Nephron progenitor cell (in vitro differentiated cells): Measurements from ENCODE around the gene CDH15.
A peak's percentile ranks its signal among the peaks of the same experiment; 100 is the strongest.

Source experiments
- DNase-seq: peaks from one replicate; pipeline ENCODE4 v3.0.0; 2021
- H3K27ac Mint-ChIP-seq: 2 replicates; pipeline ENCODE4 v1.8.0; 2021; ENCODE audit warnings: mild to moderate bottlenecking, moderate library complexity, mixed read lengths
- H3K27me3 Mint-ChIP-seq: 2 replicates; pipeline ENCODE4 v1.8.0; 2021; ENCODE audit warnings: mild to moderate bottlenecking, low read depth, mixed read lengths; ENCODE audit not compliant: poor library complexity
- H3K36me3 Mint-ChIP-seq: 2 replicates; pipeline ENCODE4 v1.8.0; 2021; ENCODE audit warnings: low read depth, mixed read lengths
- H3K4me1 Mint-ChIP-seq: 2 replicates; pipeline ENCODE4 v1.8.0; 2021; ENCODE audit warnings: mixed read lengths
- H3K4me3 Mint-ChIP-seq: 2 replicates; pipeline ENCODE4 v1.8.0; 2021; ENCODE audit warnings: mild to moderate bottlenecking, moderate library complexity, mixed read lengths
- H3K9me3 Mint-ChIP-seq: 2 replicates; pipeline ENCODE4 v1.8.0; 2021; ENCODE audit warnings: mild to moderate bottlenecking, moderate library complexity, mixed read lengths
- TF ChIP-seq, protein P1 (sequence below): fragments of 200-600 bp; sonication (generic); IDR thresholded peaks from 2 replicates; pipeline ENCODE4 v1.5.0; 2021; ENCODE audit warnings: antibody characterized with exemption

CDH15 gene, protein sequence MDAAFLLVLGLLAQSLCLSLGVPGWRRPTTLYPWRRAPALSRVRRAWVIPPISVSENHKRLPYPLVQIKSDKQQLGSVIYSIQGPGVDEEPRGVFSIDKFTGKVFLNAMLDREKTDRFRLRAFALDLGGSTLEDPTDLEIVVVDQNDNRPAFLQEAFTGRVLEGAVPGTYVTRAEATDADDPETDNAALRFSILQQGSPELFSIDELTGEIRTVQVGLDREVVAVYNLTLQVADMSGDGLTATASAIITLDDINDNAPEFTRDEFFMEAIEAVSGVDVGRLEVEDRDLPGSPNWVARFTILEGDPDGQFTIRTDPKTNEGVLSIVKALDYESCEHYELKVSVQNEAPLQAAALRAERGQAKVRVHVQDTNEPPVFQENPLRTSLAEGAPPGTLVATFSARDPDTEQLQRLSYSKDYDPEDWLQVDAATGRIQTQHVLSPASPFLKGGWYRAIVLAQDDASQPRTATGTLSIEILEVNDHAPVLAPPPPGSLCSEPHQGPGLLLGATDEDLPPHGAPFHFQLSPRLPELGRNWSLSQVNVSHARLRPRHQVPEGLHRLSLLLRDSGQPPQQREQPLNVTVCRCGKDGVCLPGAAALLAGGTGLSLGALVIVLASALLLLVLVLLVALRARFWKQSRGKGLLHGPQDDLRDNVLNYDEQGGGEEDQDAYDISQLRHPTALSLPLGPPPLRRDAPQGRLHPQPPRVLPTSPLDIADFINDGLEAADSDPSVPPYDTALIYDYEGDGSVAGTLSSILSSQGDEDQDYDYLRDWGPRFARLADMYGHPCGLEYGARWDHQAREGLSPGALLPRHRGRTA

GRCh38 chr16:89171216-89172170 is at the start of gene CDH15:
TSS of gene CDH15 (plus strand) at chr16:89171748. CDS start at chr16:89171832, 84 bp downstream.
- TF ChIP-seq, protein P1, sequence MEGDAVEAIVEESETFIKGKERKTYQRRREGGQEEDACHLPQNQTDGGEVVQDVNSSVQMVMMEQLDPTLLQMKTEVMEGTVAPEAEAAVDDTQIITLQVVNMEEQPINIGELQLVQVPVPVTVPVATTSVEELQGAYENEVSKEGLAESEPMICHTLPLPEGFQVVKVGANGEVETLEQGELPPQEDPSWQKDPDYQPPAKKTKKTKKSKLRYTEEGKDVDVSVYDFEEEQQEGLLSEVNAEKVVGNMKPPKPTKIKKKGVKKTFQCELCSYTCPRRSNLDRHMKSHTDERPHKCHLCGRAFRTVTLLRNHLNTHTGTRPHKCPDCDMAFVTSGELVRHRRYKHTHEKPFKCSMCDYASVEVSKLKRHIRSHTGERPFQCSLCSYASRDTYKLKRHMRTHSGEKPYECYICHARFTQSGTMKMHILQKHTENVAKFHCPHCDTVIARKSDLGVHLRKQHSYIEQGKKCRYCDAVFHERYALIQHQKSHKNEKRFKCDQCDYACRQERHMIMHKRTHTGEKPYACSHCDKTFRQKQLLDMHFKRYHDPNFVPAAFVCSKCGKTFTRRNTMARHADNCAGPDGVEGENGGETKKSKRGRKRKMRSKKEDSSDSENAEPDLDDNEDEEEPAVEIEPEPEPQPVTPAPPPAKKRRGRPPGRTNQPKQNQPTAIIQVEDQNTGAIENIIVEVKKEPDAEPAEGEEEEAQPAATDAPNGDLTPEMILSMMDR: no peak
- Mint-ChIP-seq H3K27me3 (peaks cover 43% of the 10 kb centered on the region), H3K9me3 (no peaks in the 10 kb centered on the region), H3K36me3 (no peaks in the 10 kb centered on the region), H3K4me3 (peak within 1 kb of the TSS; percentile 61), H3K27ac (no peak within 1 kb of the TSS), H3K4me1 (peaks cover 42% of the 10 kb centered on the region)
- DNase-seq: peak; percentile 97

DNA sequence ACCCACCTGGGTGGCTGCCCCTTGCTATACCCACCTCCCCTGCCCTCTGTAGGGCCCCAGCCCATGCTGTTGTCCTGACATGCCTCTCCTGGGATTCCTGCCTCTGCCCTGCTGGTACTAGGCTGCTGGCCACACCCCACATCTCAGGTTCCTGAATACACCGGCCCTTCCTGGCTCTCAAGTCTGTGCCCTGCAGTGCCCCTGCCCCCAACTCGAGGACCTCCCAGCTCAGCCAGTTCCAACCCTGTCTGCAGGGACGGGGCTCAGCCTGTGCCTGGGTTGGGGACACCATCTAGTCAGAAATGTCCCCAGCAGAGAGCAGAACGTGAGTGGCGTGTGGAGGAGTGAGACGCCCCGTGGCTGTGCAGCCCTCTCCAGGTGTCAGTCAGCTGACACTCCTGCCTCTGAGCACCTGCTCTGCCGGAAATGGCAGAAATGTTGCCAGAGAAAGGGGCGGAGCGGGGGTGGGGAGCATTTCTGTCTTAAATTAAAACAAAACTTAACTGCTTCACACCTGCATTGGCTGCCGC is 49.2 kb upstream of the CDH15 start:
- peaks cover 8% of the 10 kb centered on the region for H3K9me3 Mint-ChIP-seq
- H3K4me1 Mint-ChIP-seq: no peaks in the 10 kb centered on the region
- no peak overlapping the region for H3K27ac Mint-ChIP-seq
- TF ChIP-seq, protein P1: no peak
- no peak for DNase-seq
- H3K36me3 Mint-ChIP-seq: peaks cover 46% of the 10 kb centered on the region
- H3K4me3 Mint-ChIP-seq: no peak overlapping the region
- H3K27me3 Mint-ChIP-seq: no peaks in the 10 kb centered on the region

GRCh38 chr16:89123001-89123830 is 48.3 kb upstream of the CDH15 start:
- no peak for DNase-seq
- H3K4me1 Mint-ChIP-seq: no peaks in the 10 kb centered on the region
- peaks cover 41% of the 10 kb centered on the region for H3K36me3 Mint-ChIP-seq
- TF ChIP-seq, protein P1: no peak
- peaks cover 8% of the 10 kb centered on the region for H3K9me3 Mint-ChIP-seq
- no peak overlapping the region for H3K4me3 Mint-ChIP-seq
- H3K27ac Mint-ChIP-seq: no peak overlapping the region
- no peaks in the 10 kb centered on the region for H3K27me3 Mint-ChIP-seq

GRCh38 chr16:89123831-89124100 is 47.8 kb upstream of the CDH15 start:
- Mint-ChIP-seq H3K27me3 (no peaks in the 10 kb centered on the region), H3K36me3 (peaks cover 42% of the 10 kb centered on the region), H3K4me3 (no peak overlapping the region), H3K4me1 (no peaks in the 10 kb centered on the region), H3K9me3 (peaks cover 10% of the 10 kb centered on the region), H3K27ac (no peak overlapping the region)
- TF ChIP-seq, protein P1: no peak
- DNase-seq: no peak

DNA sequence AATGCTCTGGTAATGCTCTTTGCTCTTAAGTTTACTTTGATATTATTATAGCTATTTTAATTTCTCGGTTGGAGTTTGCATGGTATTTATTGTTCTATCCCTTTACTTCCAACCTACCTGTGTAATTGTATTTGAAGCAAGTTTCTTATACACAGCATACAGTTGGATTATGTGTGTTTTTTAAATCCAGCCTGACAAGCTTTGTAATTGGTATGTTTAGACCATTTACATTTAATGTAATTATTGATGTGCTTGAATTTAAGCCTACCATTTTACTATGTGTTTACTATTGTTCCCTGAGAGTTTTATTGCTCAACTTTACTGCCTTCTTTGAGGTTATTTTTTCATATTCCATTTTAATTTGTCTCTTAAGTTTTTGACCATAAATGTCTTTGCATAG is 42.2 kb upstream of the CDH15 start:
- H3K4me3 Mint-ChIP-seq: no peak overlapping the region
- H3K36me3 Mint-ChIP-seq: peaks cover 68% of the 10 kb centered on the region
- no peaks in the 10 kb centered on the region for H3K27me3 Mint-ChIP-seq
- no peaks in the 10 kb centered on the region for H3K4me1 Mint-ChIP-seq
- H3K27ac Mint-ChIP-seq: no peak overlapping the region
- peaks cover 36% of the 10 kb centered on the region for H3K9me3 Mint-ChIP-seq
- TF ChIP-seq, protein P1: no peak
- no peak for DNase-seq
